HepG2 (cell line): ENCODE measurements around the gene SLC1A5. TPM values are rescaled to one million over a fixed set of nuclear protein-coding genes. Genes with fewer than 3 reads are reported as not detected.

Source experiments
- ATAC-seq: fragments of 200-7000 bp; cut with Tn5 transposase; 3 replicates; pipeline ENCODE4 v1.9.1; 2020; ENCODE audit warnings: mild to moderate bottlenecking, moderate library complexity
- BruUV-seq: library from RNA; stranded (reverse); fragments of 400-500 nt; replicated peaks from 2 replicates; lab custom pipeline; 2021; lab: Mats Ljungman, UMichigan
- CTCF ChIA-PET: fragments of 300-600 bp; formaldehyde crosslinking; extraction: SDS; loops from one replicate; lab custom pipeline; 2021; ENCODE audit warnings: low total read pairs, inconsistent platforms, low intra/inter-chr PET ratio; lab: Yijun Ruan, JAX
- POLR2A ChIA-PET: fragments of 350-600 bp; sonication (Branson Sonifier 250); formaldehyde crosslinking; loops from one replicate; lab custom pipeline; 2020; ENCODE audit warnings: antibody characterized with exemption, inconsistent platforms; lab: Yijun Ruan, JAX
- DNase-seq: peaks from one replicate; pipeline ENCODE4 v3.0.0-alpha.2; 2015; ENCODE audit warnings: low spot score
- FAIRE-seq: peaks from 3 replicates; lab custom pipeline; 2011; peaks lifted over from hg19 to GRCh38; lab: Jason Lieb, UNC
- H2AFZ ChIP-seq: one replicate; pipeline ENCODE4 v1.6.1; 2011; ENCODE audit warnings: low read length, inconsistent platforms
- H3K27ac ChIP-seq: fragments of 300-600 bp; 3 replicates; pipeline ENCODE4 v1.8.0; 2011; ENCODE audit warnings: mixed run types, mild to moderate bottlenecking, mixed read lengths, low read length, inconsistent platforms; ENCODE audit not compliant: insufficient read depth; ENCODE audit errors: extremely low read length
- H3K27me3 ChIP-seq, 2 experiments: fragments of 200-600 bp in 1 of 2; 2 replicates in 1 of 2; 3 replicates in 1 of 2; pipeline versions ENCODE4 v1.6.0 to v1.8.0; 2011; ENCODE audit warnings: low read length in 2 of 2, mild to moderate bottlenecking in 2 of 2, moderate library complexity in 2 of 2, inconsistent platforms in 1 of 2; ENCODE audit not compliant: insufficient read depth in 2 of 2, control insufficient read depth in 1 of 2
- H3K36me3 ChIP-seq, 2 experiments: fragments of 200-600 bp in 1 of 2; replicated peaks in 1 of 2; 2 replicates in 1 of 2; 3 replicates in 1 of 2; pipeline versions ENCODE4 v1.5.1 to v1.8.0; 2011; ENCODE audit warnings: low read length in 2 of 2, inconsistent platforms in 1 of 2; ENCODE audit not compliant: insufficient read depth in 2 of 2, control insufficient read depth in 1 of 2
- H3K4me1 ChIP-seq: 2 replicates; pipeline ENCODE4 v1.5.1; 2012; ENCODE audit warnings: low read length, inconsistent platforms; ENCODE audit not compliant: insufficient read depth
- H3K4me2 ChIP-seq: 2 replicates; pipeline ENCODE4 v1.6.0; 2011; ENCODE audit warnings: low read depth, low read length, inconsistent platforms
- H3K4me3 ChIP-seq, 3 experiments: fragments of 200-600 bp in 1 of 3; sonication (generic), shearing (Covaris generic) in 1 of 3; replicated peaks in 1 of 3; 2 replicates each; pipeline ENCODE4 v1.5.1; 2011 to 2016; ENCODE audit warnings: low read length in 3 of 3, inconsistent platforms in 2 of 3, low read depth in 2 of 3, mild to moderate bottlenecking in 2 of 3, control low read depth in 1 of 3, mixed read lengths in 1 of 3; ENCODE audit not compliant: insufficient read depth in 1 of 3
- H3K79me2 ChIP-seq: one replicate; pipeline ENCODE4 v1.6.1; 2011; ENCODE audit warnings: low read length, inconsistent platforms; ENCODE audit not compliant: insufficient read depth
- H3K9ac ChIP-seq: 2 replicates; pipeline ENCODE4 v1.6.0; 2011; ENCODE audit warnings: mild to moderate bottlenecking, low read depth, low read length, inconsistent platforms; ENCODE audit not compliant: insufficient read depth
- H3K9me3 ChIP-seq: 2 replicates; pipeline ENCODE4 v1.5.1; 2012; ENCODE audit warnings: mild to moderate bottlenecking, low read length
- H4K20me1 ChIP-seq: 2 replicates; pipeline ENCODE4 v1.6.0; 2011; ENCODE audit warnings: inconsistent platforms, mild to moderate bottlenecking, low read length, moderate library complexity; ENCODE audit not compliant: insufficient read depth
- ELF3 ChIP-seq: IDR thresholded peaks from 2 replicates; pipeline ENCODE4 v1.6.1; 2016; ENCODE audit warnings: missing genetic modification reagents, missing compliant biosample characterization
- ESRRA ChIP-seq: sonication (generic); formaldehyde crosslinking; IDR thresholded peaks from 2 replicates; pipeline ENCODE4 v1.5.1; 2020; ENCODE audit warnings: mild to moderate bottlenecking, low read depth, missing genetic modification reagents
- ETS1 ChIP-seq: sonication (generic); formaldehyde crosslinking; IDR thresholded peaks from 2 replicates; pipeline ENCODE4 v1.4.0; 2020; ENCODE audit warnings: missing genetic modification reagents
- HNF4G ChIP-seq, 2 experiments: sonication (generic) in 1 of 2; formaldehyde crosslinking in 1 of 2; IDR thresholded peaks; 2 replicates each; pipeline versions ENCODE4 v1.4.0 to v1.6.1; 2011 to 2020; ENCODE audit warnings: borderline replicate concordance in 2 of 2, low read depth in 2 of 2, mild to moderate bottlenecking in 2 of 2, low read length in 1 of 2, missing genetic modification reagents in 1 of 2, moderate library complexity in 1 of 2
- SRSF1 ChIP-seq: fragments of 200-400 bp; formaldehyde crosslinking; optimal IDR thresholded peaks from 2 replicates; pipeline ENCODE3; 2017; ENCODE audit warnings: mild to moderate bottlenecking, low read depth, low read length, moderate library complexity
- THYN1 ChIP-seq: sonication (generic); formaldehyde crosslinking; IDR thresholded peaks from 2 replicates; pipeline ENCODE4 v1.8.1; 2023; ENCODE audit warnings: low read depth, mild to moderate bottlenecking, moderate library complexity, missing genetic modification reagents, borderline replicate concordance
- ZBTB49 ChIP-seq: sonication (generic); formaldehyde crosslinking; IDR thresholded peaks from 2 replicates; pipeline ENCODE4 v1.4.0; 2020; ENCODE audit warnings: missing genetic modification reagents, borderline replicate concordance
- ZNF512B ChIP-seq: sonication (generic); formaldehyde crosslinking; IDR thresholded peaks from 2 replicates; pipeline ENCODE4 v1.5.1; 2020; ENCODE audit warnings: missing genetic modification reagents, mild to moderate bottlenecking, borderline replicate concordance
- ZNF552 ChIP-seq: sonication (generic); formaldehyde crosslinking; IDR thresholded peaks from 2 replicates; pipeline ENCODE4 v1.9.0; 2022; ENCODE audit warnings: missing genetic modification reagents, mild to moderate bottlenecking, borderline replicate concordance
- ZNF577 ChIP-seq: sonication (generic); formaldehyde crosslinking; IDR thresholded peaks from 2 replicates; pipeline ENCODE4 v1.4.0; 2020; ENCODE audit warnings: mild to moderate bottlenecking, low read depth, missing genetic modification reagents, borderline replicate concordance
- ZNF879 ChIP-seq: sonication (generic); formaldehyde crosslinking; IDR thresholded peaks from 2 replicates; pipeline ENCODE4 v1.8.1; 2023; ENCODE audit warnings: missing genetic modification reagents
- WGBS: methylation state at CpG from one replicate; pipeline ENCODE4 v1.1.6; 2017; ENCODE audit warnings: low lambda C conversion rate; 5-methylcytosine and 5-hydroxymethylcytosine counted together
- in situ Hi-C: cut with HindIII; loops from 2 replicates; pipeline ENCODE4 v1.10.0; 2017; ENCODE audit warnings: low pct_unique_long_range_greater_than_20kb; ENCODE audit not compliant: extremely low pct_ligation_motif_present
- intact Hi-C: fragments of 100-400 bp; cut with micrococcal nuclease; formaldehyde crosslinking; loops from one replicate; pipeline ENCODE4 v1.10.0; 2022; ENCODE audit not compliant: unreplicated experiment
- polyA plus RNA-seq, 8 experiments: library from polyadenylated mRNA; depleted of rRNA in 3 of 8; stranded (reverse) in 7 of 8; unstranded in 1 of 8; fragments of >200 nt; fragmentation: Illumina TruSeq in 4 of 8; extraction: Trizol in 4 of 8; gene quantifications; 2 replicates each; pipeline versions ENCODE4 v1.2.1 to v1.2.3, GENCODE V29; 2011 to 2016; ENCODE audit warnings: low read depth in 4 of 8, missing spikeins in 1 of 8, mixed read lengths in 1 of 8; ENCODE audit not compliant: insufficient read depth in 1 of 8
- total RNA-seq, 5 experiments: library from RNA; depleted of rRNA; stranded (reverse); fragments of >200 nt; fragmentation: Illumina TruSeq; extraction: Trizol; gene quantifications; 2 replicates each; pipeline ENCODE4 v1.2.3, GENCODE V29; 2016; ENCODE audit warnings: low read depth in 1 of 5
- TF ChIP-seq, protein P1 (sequence below): sonication (generic); formaldehyde crosslinking; IDR thresholded peaks from 2 replicates; pipeline ENCODE4 v1.4.0; 2020; ENCODE audit warnings: mild to moderate bottlenecking, missing genetic modification reagents, borderline replicate concordance

The SLC1A5 gene
- total and polyA plus RNA-seq, 2 of the 13 experiments (the other 11 are each of a cell fraction or from before 2014, with no cell fraction given) = 120 to 159 TPM

DNA sequence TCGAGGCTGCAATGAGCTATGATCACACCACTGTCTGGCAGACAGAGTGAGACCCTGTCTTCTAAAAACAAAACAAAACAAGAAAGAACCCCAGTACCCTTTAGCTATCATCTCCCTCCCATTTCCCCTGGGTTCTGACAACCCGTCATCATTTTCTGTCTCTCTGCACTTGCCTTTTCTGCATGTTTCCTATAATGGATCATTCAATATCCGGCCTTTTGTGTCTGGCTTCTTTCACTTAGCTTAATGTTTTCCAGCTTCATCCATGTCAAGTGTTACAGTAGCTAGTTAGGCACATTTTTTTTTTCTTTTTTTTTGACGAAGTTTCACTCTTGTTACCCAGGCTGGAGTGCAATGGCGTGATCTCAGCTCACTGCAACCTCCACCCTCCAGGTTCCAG is 45.7 kb upstream of the SLC1A5 start:
- H3K4me3 ChIP-seq = no peak overlapping the region
- no peak overlapping the region for H3K9ac ChIP-seq
- 81% methylated on average over 5 of the region's 5 CpGs for WGBS
- no peaks in the 10 kb centered on the region for H3K27me3 ChIP-seq
- ChIA-PET CTCF (no interaction called here), POLR2A (interaction anchor here (1.0 kb wide), 1 partner anchor 46 kb away, joined by 3 read pairs; the partner anchor contains the start of gene SLC1A5)
- H3K36me3 ChIP-seq = peaks cover 4 to 10% of the 10 kb centered on the region in 2 experiments; a peak in 3 of 5 replicates
- H3K79me2 ChIP-seq = no peaks in the 10 kb centered on the region
- FAIRE-seq (no peak), ATAC-seq (no peak), DNase-seq (no peak)
- no peak overlapping the region for H3K27ac ChIP-seq
- peaks cover 32% of the 10 kb centered on the region for H3K4me1 ChIP-seq
- in situ Hi-C loops (no loop called here), intact Hi-C loops (no loop called here)
- H3K4me2 ChIP-seq = no peak overlapping the region
- no TSS peak for BruUV-seq
- no peak overlapping the region for H2AFZ ChIP-seq
- no peaks in the 10 kb centered on the region for H3K9me3 ChIP-seq
- no peaks in the 10 kb centered on the region for H4K20me1 ChIP-seq
- TF ChIP-seq, protein P1, sequence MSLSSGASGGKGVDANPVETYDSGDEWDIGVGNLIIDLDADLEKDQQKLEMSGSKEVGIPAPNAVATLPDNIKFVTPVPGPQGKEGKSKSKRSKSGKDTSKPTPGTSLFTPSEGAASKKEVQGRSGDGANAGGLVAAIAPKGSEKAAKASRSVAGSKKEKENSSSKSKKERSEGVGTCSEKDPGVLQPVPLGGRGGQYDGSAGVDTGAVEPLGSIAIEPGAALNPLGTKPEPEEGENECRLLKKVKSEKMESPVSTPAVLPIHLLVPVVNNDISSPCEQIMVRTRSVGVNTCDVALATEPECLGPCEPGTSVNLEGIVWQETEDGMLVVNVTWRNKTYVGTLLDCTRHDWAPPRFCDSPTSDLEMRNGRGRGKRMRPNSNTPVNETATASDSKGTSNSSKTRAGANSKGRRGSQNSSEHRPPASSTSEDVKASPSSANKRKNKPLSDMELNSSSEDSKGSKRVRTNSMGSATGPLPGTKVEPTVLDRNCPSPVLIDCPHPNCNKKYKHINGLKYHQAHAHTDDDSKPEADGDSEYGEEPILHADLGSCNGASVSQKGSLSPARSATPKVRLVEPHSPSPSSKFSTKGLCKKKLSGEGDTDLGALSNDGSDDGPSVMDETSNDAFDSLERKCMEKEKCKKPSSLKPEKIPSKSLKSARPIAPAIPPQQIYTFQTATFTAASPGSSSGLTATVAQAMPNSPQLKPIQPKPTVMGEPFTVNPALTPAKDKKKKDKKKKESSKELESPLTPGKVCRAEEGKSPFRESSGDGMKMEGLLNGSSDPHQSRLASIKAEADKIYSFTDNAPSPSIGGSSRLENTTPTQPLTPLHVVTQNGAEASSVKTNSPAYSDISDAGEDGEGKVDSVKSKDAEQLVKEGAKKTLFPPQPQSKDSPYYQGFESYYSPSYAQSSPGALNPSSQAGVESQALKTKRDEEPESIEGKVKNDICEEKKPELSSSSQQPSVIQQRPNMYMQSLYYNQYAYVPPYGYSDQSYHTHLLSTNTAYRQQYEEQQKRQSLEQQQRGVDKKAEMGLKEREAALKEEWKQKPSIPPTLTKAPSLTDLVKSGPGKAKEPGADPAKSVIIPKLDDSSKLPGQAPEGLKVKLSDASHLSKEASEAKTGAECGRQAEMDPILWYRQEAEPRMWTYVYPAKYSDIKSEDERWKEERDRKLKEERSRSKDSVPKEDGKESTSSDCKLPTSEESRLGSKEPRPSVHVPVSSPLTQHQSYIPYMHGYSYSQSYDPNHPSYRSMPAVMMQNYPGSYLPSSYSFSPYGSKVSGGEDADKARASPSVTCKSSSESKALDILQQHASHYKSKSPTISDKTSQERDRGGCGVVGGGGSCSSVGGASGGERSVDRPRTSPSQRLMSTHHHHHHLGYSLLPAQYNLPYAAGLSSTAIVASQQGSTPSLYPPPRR (CRISPR knock-in tag) = no peak
- TF ChIP-seq ETS1 (no peak), ZNF552 (CRISPR knock-in tag) (no peak), ZNF512B (CRISPR knock-in tag) (no peak), THYN1 (CRISPR knock-in tag) (no peak), ELF3 (CRISPR knock-in tag) (no peak), ESRRA (no peak), SRSF1 (no peak), ZNF577 (no peak), HNF4G (IDR thresholded peaks at IDR 0.05; ENCODE audit: borderline replicate concordance, low read depth, low read length) (no peak), HNF4G (CRISPR knock-in tag; IDR thresholded peaks at IDR 0.05; ENCODE audit: borderline replicate concordance, low read depth) (no peak), ZNF879 (CRISPR knock-in tag) (no peak), ZBTB49 (no peak)
